GM21825 (cell line): ENCODE data around the gene RIMBP2.

ENCODE experiments used
- ATAC-seq: cut with Tn5 transposase; IDR thresholded peaks from one replicate; pipeline ENCODE4 v1.9.1; 2021; ENCODE audit warnings: mild to moderate bottlenecking, moderate library complexity; ENCODE audit not compliant: unreplicated experiment

Gene RIMBP2

GRCh38 chr12:130639476-130640424 lies 76.3 kb downstream of the RIMBP2 start:
- no peak for ATAC-seq

GRCh38 chr12:130636370-130636769 lies 79.7 kb downstream of the RIMBP2 start:
- no peak for ATAC-seq

- no peak for ATAC-seq
Measured at GRCh38 chr12:130634866-130635265, 81.2 kb downstream of the RIMBP2 start.

- no peak for ATAC-seq
Measured at GRCh38 chr12:130633771-130634170, 82.3 kb downstream of the RIMBP2 start.

GRCh38 chr12:130632642-130633041 lies 83.5 kb downstream of the RIMBP2 start:
- ATAC-seq, result no peak

GRCh38 chr12:130628304-130628703 lies 87.8 kb downstream of the RIMBP2 start:
- ATAC-seq, result no peak

- no peak for ATAC-seq
Measured at GRCh38 chr12:130627175-130627574, 88.9 kb downstream of the RIMBP2 start.

GRCh38 chr12:130626601-130627000 lies 89.5 kb downstream of the RIMBP2 start:
- no peak for ATAC-seq

GRCh38 chr12:130625201-130625600 lies 90.9 kb downstream of the RIMBP2 start:
- ATAC-seq, result no peak

- no peak for ATAC-seq
Measured at GRCh38 chr12:130622803-130623202, 93.3 kb downstream of the RIMBP2 start.

GRCh38 chr12:130621696-130622298 lies 94.3 kb downstream of the RIMBP2 start:
- no peak for ATAC-seq

- ATAC-seq, result no peak
Measured at GRCh38 chr12:130620756-130621155, 95.3 kb downstream of the RIMBP2 start.

- no peak for ATAC-seq
Measured at GRCh38 chr12:130620281-130620680, 95.8 kb downstream of the RIMBP2 start.

GRCh38 chr12:130619385-130620001 lies 96.6 kb downstream of the RIMBP2 start:
- ATAC-seq, result no peak

- no peak for ATAC-seq
Measured at GRCh38 chr12:130617219-130617618, 98.9 kb downstream of the RIMBP2 start.

GRCh38 chr12:130615861-130616345 lies 100.2 kb downstream of the RIMBP2 start:
- no peak for ATAC-seq

GRCh38 chr12:130614530-130614905 lies 101.6 kb downstream of the RIMBP2 start:
- no peak for ATAC-seq

- ATAC-seq, result no peak
Measured at GRCh38 chr12:130613831-130614529, 102.1 kb downstream of the RIMBP2 start.

GRCh38 chr12:130613131-130613530 lies 103.0 kb downstream of the RIMBP2 start:
- no peak for ATAC-seq

- ATAC-seq, result no peak
Measured at GRCh38 chr12:130611026-130611905, 104.8 kb downstream of the RIMBP2 start.
